ENCODE data around the gene PPIP5K2. TPM values are rescaled to one million over a fixed set of nuclear protein-coding genes. Genes with fewer than 3 reads are reported as not detected.

The PPIP5K2 gene
- total RNA-seq, 4 donors from 2014 or later: 53.5 to 59.0 (median 56.9) TPM

- no peak for TF ChIP-seq CTCF (IDR thresholded peaks at IDR 0.05; ENCODE audit: low read depth)
These were observed 112.4 kb downstream of the PPIP5K2 start for GRCh38 chr5:103232393-103232999.

- no peak for TF ChIP-seq CTCF (IDR thresholded peaks at IDR 0.05; ENCODE audit: low read depth)
These were observed 114.3 kb downstream of the PPIP5K2 start for GRCh38 chr5:103234239-103234975.

- no peak for TF ChIP-seq CTCF (IDR thresholded peaks at IDR 0.05; ENCODE audit: low read depth)
These were observed 115.8 kb downstream of the PPIP5K2 start for GRCh38 chr5:103235891-103236290.

GRCh38 chr5:103237778-103238177 is 117.7 kb downstream of the PPIP5K2 start:
- no peak for TF ChIP-seq CTCF (IDR thresholded peaks at IDR 0.05; ENCODE audit: low read depth)

GRCh38 chr5:103243665-103244064 is 123.6 kb downstream of the PPIP5K2 start:
- no peak for TF ChIP-seq CTCF (IDR thresholded peaks at IDR 0.05; ENCODE audit: low read depth)

GRCh38 chr5:103244398-103244797 is 124.3 kb downstream of the PPIP5K2 start:
- TF ChIP-seq CTCF (IDR thresholded peaks at IDR 0.05; ENCODE audit: low read depth): no peak

GRCh38 chr5:103245761-103246160 is 125.7 kb downstream of the PPIP5K2 start:
- no peak for TF ChIP-seq CTCF (IDR thresholded peaks at IDR 0.05; ENCODE audit: low read depth)

Measured in subcutaneous adipose tissue (tissue), 4 donors.